Measurements from ENCODE around the gene HMGN4.

- TF ChIP-seq, protein P1, sequence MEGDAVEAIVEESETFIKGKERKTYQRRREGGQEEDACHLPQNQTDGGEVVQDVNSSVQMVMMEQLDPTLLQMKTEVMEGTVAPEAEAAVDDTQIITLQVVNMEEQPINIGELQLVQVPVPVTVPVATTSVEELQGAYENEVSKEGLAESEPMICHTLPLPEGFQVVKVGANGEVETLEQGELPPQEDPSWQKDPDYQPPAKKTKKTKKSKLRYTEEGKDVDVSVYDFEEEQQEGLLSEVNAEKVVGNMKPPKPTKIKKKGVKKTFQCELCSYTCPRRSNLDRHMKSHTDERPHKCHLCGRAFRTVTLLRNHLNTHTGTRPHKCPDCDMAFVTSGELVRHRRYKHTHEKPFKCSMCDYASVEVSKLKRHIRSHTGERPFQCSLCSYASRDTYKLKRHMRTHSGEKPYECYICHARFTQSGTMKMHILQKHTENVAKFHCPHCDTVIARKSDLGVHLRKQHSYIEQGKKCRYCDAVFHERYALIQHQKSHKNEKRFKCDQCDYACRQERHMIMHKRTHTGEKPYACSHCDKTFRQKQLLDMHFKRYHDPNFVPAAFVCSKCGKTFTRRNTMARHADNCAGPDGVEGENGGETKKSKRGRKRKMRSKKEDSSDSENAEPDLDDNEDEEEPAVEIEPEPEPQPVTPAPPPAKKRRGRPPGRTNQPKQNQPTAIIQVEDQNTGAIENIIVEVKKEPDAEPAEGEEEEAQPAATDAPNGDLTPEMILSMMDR (IDR thresholded peaks at IDR 0.05 in 4 of 5, conservative IDR thresholded peaks at IDR 0.05 in 1 of 5) = no peak
- no peak for TF ChIP-seq POLR2A (IDR thresholded peaks at IDR 0.05)
These were observed 35.5 kb upstream of the HMGN4 start for GRCh38 chr6:26502626-26503025.

Data from gastrocnemius medialis (tissue), 4 donors.